ENCODE results near the gene MIPOL1. TPM values are rescaled to one million over a fixed set of nuclear protein-coding genes. Genes with fewer than 3 reads are reported as not detected.

MIPOL1 gene
- total and polyA plus RNA-seq, 4 donors: 0.51 to 6.6 (median 1.9) TPM

- TF ChIP-seq MAX (IDR thresholded peaks at IDR 0.05) (no peak), HNF4G (IDR thresholded peaks at IDR 0.05) (no peak), FOXA1 (IDR thresholded peaks at IDR 0.05) (no peak), EGR1 (IDR thresholded peaks at IDR 0.05; ENCODE audit: low read depth in 2 of 2) (no peak), ZBTB33 (IDR thresholded peaks at IDR 0.05) (no peak)
These were observed 4.0 kb downstream of the MIPOL1 start (continued) for GRCh38 chr14:37201724-37202123.

GRCh38 chr14:37202265-37202664, 4.5 kb downstream of the MIPOL1 start:
- peaks cover 0 to 5% (median 2%) of the 10 kb centered on the region in 4 donors for H3K9me3 ChIP-seq (ENCODE audit: control insufficient read depth in 4 of 4, low read length in 3 of 4)
- WGBS: 91% methylated on average over 2 of the region's 2 CpGs
- TF ChIP-seq GABPA (IDR thresholded peaks at IDR 0.05 in 1 of 2, conservative IDR thresholded peaks at IDR 0.05 in 1 of 2): no peak
- no peak for TF ChIP-seq MAX (IDR thresholded peaks at IDR 0.05)
- TF ChIP-seq RAD21 (IDR thresholded peaks at IDR 0.05): no peak
- no peak for TF ChIP-seq RXRA (IDR thresholded peaks at IDR 0.05)
- TF ChIP-seq FOXA1 (IDR thresholded peaks at IDR 0.05): no peak
- TF ChIP-seq YY1 (IDR thresholded peaks at IDR 0.05): no peak
- no peak for TF ChIP-seq TAF1 (conservative IDR thresholded peaks at IDR 0.05)
- TF ChIP-seq CTCF (IDR thresholded peaks at IDR 0.05; ENCODE audit: low read depth, low read length, missing input control): no peak
- no peak for TF ChIP-seq HNF4G (IDR thresholded peaks at IDR 0.05)
- TF ChIP-seq NR2F2 (IDR thresholded peaks at IDR 0.05): no peak
- TF ChIP-seq ZBTB33 (IDR thresholded peaks at IDR 0.05): no peak
- no peak for TF ChIP-seq ATF3 (IDR thresholded peaks at IDR 0.05)
- TF ChIP-seq JUND (IDR thresholded peaks at IDR 0.05): no peak

GRCh38 chr14:37202812-37203211, 5.1 kb downstream of the MIPOL1 start:
- Histone ChIP-seq H3K9me3 (ENCODE audit: control insufficient read depth in 4 of 4, low read length in 3 of 4) (peaks cover 0 to 5% (median 2%) of the 10 kb centered on the region in 4 donors), H3K9ac (ENCODE audit: low read depth in 1 of 2, low read length in 2 of 2) (no peak overlapping the region), H3K4me1 (ENCODE audit: control insufficient read depth in 4 of 4, insufficient read depth in 4 of 4, low read length in 3 of 4) (peaks cover 1 to 5% (median 4%) of the 10 kb centered on the region in 4 donors), H3K4me3 (ENCODE audit: low read depth in 1 of 3, low read length in 3 of 3) (no peak overlapping the region), H3K27ac (ENCODE audit: low read depth in 1 of 2, low read length in 2 of 2) (no peak overlapping the region), H3K36me3 (ENCODE audit: control insufficient read depth in 4 of 4, insufficient read depth in 3 of 4, low read depth in 1 of 4, low read length in 3 of 4) (no peaks in the 10 kb centered on the region), H3K27me3 (ENCODE audit: control insufficient read depth in 4 of 4, insufficient read depth in 4 of 4, low read length in 3 of 4) (no peaks in the 10 kb centered on the region)
- WGBS: 97% methylated on average over 2 of the region's 2 CpGs
- DNase-seq (ENCODE audit: low spot score): no peak
- TF ChIP-seq ATF3 (IDR thresholded peaks at IDR 0.05) (no peak), HNF4A (conservative IDR thresholded peaks at IDR 0.05) (no peak)

More at GRCh38 chr14:37202265-37202664, 4.5 kb downstream of the MIPOL1 start:
- H3K36me3 ChIP-seq (ENCODE audit: control insufficient read depth in 4 of 4, insufficient read depth in 3 of 4, low read depth in 1 of 4, low read length in 3 of 4): no peaks in the 10 kb centered on the region
- peaks cover 1 to 5% (median 4%) of the 10 kb centered on the region in 4 donors for H3K4me1 ChIP-seq (ENCODE audit: control insufficient read depth in 4 of 4, insufficient read depth in 4 of 4, low read length in 3 of 4)
- DNase-seq (ENCODE audit: low spot score): no peak
- no peaks in the 10 kb centered on the region for H3K27me3 ChIP-seq (ENCODE audit: control insufficient read depth in 4 of 4, insufficient read depth in 4 of 4, low read length in 3 of 4)
- H3K9ac ChIP-seq (ENCODE audit: low read depth in 1 of 2, low read length in 2 of 2): no peak overlapping the region
- no peak overlapping the region for H3K4me3 ChIP-seq (ENCODE audit: low read depth in 1 of 3, low read length in 3 of 3)
- no peak overlapping the region for H3K27ac ChIP-seq (ENCODE audit: low read depth in 1 of 2, low read length in 2 of 2)
